GM12891 (cell line): ENCODE results near the gene OPRD1.
"Not testable (repeated sequence)": the region's sequence is repeated elsewhere in the genome, so short reads cannot be mapped to it uniquely, and the experiment has no call there.

Experiments
- DNase-seq: peaks from one replicate; pipeline ENCODE4 v3.0.0; 2011; ENCODE audit warnings: low spot score; ENCODE audit not compliant: insufficient read length
- FAIRE-seq: peaks from 2 replicates; lab custom pipeline; 2011; peaks lifted over from hg19 to GRCh38; lab: Jason Lieb, UNC
- PAX5 ChIP-seq: IDR thresholded peaks from 2 replicates; pipeline ENCODE4 v1.6.1; 2011; ENCODE audit warnings: low read length, moderate library complexity, mild to moderate bottlenecking; ENCODE audit not compliant: insufficient read depth, severe bottlenecking
- POLR2A ChIP-seq: IDR thresholded peaks from 2 replicates; pipeline ENCODE4 v1.6.1; 2011; ENCODE audit warnings: low read depth, low read length, control low read depth
- POLR2AphosphoS5 ChIP-seq: IDR thresholded peaks from 2 replicates; pipeline ENCODE4 v1.6.1; 2011; ENCODE audit warnings: low read depth, low read length, control low read depth
- POU2F2 ChIP-seq: IDR thresholded peaks from 2 replicates; pipeline ENCODE4 v1.6.1; 2011; ENCODE audit warnings: low read depth, mild to moderate bottlenecking, control low read depth, low read length, moderate library complexity
- SPI1 ChIP-seq: IDR thresholded peaks from 2 replicates; pipeline ENCODE4 v1.6.1; 2011; ENCODE audit warnings: low read depth, low read length, control low read depth
- TAF1 ChIP-seq: IDR thresholded peaks from 2 replicates; pipeline ENCODE4 v1.6.1; 2011; ENCODE audit warnings: low read depth, low read length, control low read depth

The OPRD1 gene

DNA sequence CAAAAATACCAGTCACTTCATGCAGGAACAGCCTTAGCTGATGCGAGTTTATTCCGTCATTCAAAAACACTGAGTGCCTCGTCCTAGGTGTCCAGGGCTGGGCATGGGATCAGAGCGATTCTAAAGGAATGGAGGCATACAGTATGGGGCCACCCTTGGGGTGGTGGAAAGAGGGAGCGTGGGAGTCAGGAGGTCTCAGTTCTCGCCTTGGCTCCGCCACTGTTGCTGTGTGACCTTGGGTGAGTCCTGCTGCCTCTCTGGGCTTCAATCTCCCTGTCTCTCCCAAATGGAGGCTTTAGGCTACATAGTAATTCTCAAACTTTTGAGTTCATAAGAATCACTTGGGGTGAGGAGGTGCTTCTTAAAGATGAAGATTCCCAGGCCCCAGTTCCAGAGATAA lies 44.0 kb downstream of the OPRD1 start:
- TF ChIP-seq POU2F2 (no peak), POLR2AphosphoS5 (no peak)
- no peak for DNase-seq
- FAIRE-seq: no peak

DNA sequence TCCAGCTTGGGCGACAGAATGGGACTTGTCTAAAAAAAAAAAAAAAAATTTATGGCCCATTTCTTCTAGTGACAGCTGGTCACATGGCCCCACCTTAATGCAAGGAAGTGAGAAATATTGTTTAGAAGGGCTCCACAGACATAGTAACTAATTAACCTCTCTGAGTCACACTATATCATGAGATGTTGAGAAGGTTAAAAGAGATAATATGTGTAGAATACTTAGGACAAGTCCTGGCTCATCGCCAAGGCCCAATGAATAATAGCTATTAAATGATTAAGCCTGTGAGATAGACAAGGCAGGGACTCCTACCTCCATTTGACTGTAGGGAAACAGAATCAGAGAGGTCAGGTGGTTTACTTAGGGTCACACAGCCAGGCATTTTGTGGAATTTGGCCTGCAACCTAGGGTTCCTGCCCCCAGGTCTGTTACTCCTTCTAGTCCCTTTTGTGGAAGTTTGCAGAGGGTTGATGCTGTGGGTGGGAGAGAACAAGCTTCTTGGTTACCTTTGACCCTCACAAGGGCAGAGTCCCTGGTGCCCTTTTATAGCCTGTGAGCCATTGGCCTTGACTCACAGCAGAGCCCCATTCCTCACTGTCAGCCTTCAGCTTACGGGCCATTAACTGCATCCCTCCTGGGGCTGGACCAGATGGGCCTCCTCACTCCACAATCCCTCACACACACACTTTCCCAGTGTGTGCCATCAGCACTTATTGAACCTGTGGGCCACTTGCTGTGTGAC lies 48.5 kb downstream of the OPRD1 start:
- FAIRE-seq (peak; percentile 41), DNase-seq (no peak)
- TF ChIP-seq POU2F2: no peak
- TF ChIP-seq POLR2AphosphoS5: no peak

DNA sequence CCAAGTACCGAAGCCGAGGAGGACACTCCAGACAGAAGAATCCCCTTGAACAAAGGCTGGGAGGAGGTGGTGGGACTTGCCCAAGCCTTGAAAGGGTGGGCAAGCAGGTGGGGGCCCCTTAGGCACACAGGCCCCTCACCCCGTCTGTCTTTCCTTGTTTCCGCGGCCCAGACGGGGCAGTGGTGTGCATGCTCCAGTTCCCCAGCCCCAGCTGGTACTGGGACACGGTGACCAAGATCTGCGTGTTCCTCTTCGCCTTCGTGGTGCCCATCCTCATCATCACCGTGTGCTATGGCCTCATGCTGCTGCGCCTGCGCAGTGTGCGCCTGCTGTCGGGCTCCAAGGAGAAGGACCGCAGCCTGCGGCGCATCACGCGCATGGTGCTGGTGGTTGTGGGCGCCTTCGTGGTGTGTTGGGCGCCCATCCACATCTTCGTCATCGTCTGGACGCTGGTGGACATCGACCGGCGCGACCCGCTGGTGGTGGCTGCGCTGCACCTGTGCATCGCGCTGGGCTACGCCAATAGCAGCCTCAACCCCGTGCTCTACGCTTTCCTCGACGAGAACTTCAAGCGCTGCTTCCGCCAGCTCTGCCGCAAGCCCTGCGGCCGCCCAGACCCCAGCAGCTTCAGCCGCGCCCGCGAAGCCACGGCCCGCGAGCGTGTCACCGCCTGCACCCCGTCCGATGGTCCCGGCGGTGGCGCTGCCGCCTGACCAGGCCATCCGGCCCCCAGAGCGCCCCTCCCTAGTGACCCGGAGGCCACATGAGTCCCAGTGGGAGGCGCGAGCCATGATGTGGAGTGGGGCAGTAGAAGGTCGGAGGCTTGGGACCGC lies 50.8 kb downstream of the OPRD1 start:
- no peak for TF ChIP-seq POLR2AphosphoS5
- TF ChIP-seq POLR2A: no peak
- no peak for TF ChIP-seq SPI1
- no peak for TF ChIP-seq TAF1
- no peak for TF ChIP-seq PAX5
- no peak for TF ChIP-seq POU2F2
- DNase-seq (no peak), FAIRE-seq (no peak)

DNA sequence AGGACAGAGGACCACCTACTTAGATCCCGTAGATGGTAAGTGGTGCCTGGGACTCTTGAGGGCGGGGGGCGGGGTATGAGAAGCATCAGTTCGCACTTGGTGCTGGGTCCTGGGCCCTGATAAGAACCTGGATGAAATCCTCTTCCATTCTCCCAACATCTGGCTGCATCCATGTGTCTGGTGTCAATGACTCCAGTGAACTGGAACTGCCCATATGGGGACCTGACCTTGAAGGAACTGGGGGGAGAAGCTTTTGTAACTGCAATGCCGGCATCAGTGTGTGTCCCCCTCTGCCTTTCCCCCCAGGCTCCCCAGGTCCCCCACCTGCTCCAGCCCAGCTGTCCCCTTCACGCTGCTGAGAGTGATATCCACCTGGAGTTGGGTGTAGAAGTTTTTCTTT lies 52.7 kb downstream of the OPRD1 start:
- DNase-seq (no peak), FAIRE-seq (no peak)
- TF ChIP-seq SPI1: no peak
- TF ChIP-seq POLR2A: no peak
- no peak for TF ChIP-seq POLR2AphosphoS5
- no peak for TF ChIP-seq POU2F2
- TF ChIP-seq TAF1: no peak
- TF ChIP-seq PAX5: no peak

DNA sequence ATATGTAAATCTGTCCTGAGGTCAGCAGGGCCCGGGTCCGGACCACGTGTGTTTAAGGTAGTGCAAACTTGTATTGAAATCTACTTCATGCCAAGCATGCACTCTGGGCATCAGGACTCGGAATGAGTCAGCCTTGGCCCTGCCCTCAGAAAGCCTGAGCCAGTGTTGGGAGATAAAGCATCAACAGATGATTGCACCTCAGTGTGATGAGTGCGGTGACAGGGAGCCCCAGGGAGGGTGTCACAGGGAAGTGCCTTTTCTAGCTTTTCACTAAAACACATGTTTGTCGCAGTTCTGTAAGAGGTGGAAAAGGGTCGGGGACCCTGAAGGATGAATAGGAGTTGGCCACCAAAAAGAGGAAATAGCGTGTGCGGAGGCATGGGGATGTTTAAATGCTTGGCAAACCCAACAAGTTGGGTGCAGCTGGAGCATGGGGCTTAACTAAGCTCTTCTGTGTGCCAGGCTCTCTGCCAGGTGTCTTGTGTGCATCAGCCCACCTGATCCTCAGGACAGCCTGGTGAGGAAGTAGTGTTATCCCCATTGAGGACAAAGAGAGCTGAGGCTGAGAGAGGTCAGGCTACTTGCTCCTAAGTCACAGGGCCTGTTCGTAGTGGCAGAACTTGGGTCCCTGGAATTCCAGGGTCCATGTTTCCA lies 54.2 kb downstream of the OPRD1 start:
- DNase-seq (no peak), FAIRE-seq (no peak)
- TF ChIP-seq POU2F2 (no peak), SPI1 (no peak), POLR2AphosphoS5 (no peak), TAF1 (no peak), PAX5 (no peak), POLR2A (no peak)

DNA sequence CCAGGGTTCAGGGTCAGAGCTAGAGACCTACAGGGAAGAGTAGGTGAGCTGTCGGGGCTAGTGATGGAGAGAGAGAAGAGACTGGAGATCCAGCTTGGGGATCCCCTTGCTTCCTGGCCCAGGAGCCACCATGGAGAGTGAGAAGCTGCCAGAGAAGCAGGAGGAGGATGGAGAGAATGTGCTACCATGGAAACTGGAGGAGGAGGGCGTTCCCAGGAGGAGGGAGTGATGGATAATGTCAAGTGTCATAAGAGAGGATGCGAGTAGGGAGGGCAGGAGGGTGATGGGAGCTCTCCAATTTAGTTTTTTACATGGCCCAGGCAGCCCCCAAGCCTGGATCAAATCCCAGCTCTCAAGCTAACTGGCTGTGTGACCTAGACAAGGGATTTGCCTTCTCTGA lies 55.9 kb downstream of the OPRD1 start:
- DNase-seq: no peak
- no peak for TF ChIP-seq TAF1
- TF ChIP-seq POU2F2: no peak
- no peak for TF ChIP-seq PAX5
- no peak for TF ChIP-seq SPI1
- no peak for TF ChIP-seq POLR2A
- TF ChIP-seq POLR2AphosphoS5: no peak
- no peak for FAIRE-seq

DNA sequence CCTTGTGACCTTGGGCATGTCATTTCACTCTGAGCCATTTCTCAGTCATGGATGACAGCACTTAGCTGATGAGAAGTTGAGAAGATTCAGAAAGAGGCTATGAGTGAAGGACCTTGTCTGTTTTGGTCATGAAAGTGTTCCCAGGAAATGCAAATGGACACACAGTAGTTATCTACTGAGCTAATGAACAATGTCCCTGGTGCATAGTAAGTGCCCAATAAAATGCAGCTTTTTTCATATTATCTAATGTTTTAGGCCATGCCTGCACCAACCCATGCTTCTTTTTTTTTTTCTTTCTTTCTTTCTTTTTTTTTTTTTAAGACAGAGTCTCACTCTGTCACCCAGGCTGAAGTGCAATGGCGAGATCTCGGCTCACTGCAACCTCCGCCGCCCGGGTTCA lies 58.0 kb downstream of the OPRD1 start:
- FAIRE-seq (no peak), DNase-seq (no peak)
- TF ChIP-seq POLR2A: no peak

DNA sequence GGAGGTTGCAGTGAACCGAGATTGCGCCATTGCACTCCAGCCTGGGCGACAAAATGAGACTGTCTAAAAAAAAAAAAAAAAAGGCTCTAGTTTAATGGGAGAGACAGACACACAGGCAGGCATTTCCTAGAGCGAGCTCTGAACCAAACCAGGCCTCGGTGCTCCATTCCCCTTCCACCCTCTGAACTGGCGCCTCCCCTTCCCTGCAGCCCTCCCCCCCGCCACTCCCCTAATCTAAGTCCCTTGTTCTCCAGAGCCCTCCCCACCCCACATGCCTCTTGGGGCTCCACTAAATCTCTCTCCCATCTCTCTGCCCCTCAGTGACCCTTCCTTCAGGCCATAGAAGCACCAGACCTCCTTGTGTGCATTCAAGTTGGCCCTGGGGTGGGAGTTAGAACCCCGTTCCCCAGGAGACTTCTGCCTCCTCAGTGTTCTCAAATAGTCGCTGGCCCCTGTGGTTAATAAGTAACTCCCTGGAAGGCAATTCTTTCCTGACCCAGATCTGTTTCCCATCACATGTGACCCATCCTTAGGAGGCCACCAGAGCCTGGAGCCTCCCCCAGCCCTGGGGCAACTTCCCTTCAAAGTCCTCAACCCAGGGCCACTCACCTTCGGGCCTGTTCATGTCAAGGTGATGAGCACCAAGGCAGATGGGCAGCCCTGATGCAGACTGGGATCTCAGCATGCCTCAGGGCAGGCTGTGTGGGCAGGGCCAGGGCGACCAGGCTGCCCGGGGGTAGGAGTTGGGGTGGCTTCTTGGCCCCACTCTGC lies 59.8 kb downstream of the OPRD1 start:
- TF ChIP-seq SPI1 (no peak), TAF1 (no peak), POLR2AphosphoS5 (no peak), POU2F2 (no peak), POLR2A (no peak)
- DNase-seq (no peak), FAIRE-seq (no peak)

DNA sequence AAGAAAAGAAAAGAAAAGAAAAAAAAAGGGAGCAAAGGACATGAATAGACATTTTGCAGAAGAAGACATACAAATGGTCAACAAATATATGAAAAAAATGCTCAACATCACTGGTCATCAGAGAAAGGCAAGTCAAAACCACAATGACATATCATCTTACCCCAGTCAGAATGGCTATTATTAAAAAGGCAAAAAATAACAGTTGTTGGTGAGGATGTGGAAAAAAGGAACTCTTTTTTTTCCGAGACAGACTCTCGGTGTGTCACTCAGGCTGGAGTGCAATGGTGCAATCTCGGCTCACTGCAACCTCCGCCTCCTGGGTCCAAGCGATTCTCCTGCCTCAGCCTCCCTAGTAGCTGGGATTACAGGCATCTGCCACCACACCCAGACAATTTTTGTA lies 63.2 kb downstream of the OPRD1 start:
- FAIRE-seq: not testable (repeated sequence)

More for the DNA sequence above, 63.2 kb downstream of the OPRD1 start:
- DNase-seq: not testable (repeated sequence)
